H1 (cell line): ENCODE data around the gene NCBP1. TPM values are rescaled to one million over a fixed set of nuclear protein-coding genes. Genes with fewer than 3 reads are reported as not detected.

Source experiments
- BRCA1 ChIP-seq: IDR thresholded peaks from 2 replicates; pipeline ENCODE4 v1.6.1; 2012; ENCODE audit warnings: low read depth, low read length, improper control_type of control experiment
- CHD2 ChIP-seq: IDR thresholded peaks from 2 replicates; pipeline ENCODE4 v1.6.1; 2012; ENCODE audit warnings: low read length, improper control_type of control experiment
- CREB1 ChIP-seq: IDR thresholded peaks from 2 replicates; pipeline ENCODE4 v1.6.1; 2012; ENCODE audit warnings: inconsistent platforms
- EGR1 ChIP-seq: IDR thresholded peaks from 2 replicates; pipeline ENCODE4 v1.6.1; 2011; ENCODE audit warnings: low read depth, low read length, borderline replicate concordance
- EP300 ChIP-seq, 2 experiments: IDR thresholded peaks; 1 replicate in 1 of 2; 2 replicates in 1 of 2; pipeline ENCODE4 v1.6.1; 2011 to 2012; ENCODE audit warnings: low read depth in 2 of 2, low read length in 2 of 2, mild to moderate bottlenecking in 2 of 2, borderline replicate concordance in 1 of 2, inconsistent platforms in 1 of 2, moderate library complexity in 1 of 2
- FOSL1 ChIP-seq: IDR thresholded peaks from 2 replicates; pipeline ENCODE4 v1.6.1; 2011; ENCODE audit warnings: mild to moderate bottlenecking, low read depth, low read length, moderate library complexity; ENCODE audit not compliant: insufficient read depth
- HDAC6 ChIP-seq: IDR thresholded peaks from one replicate; pipeline ENCODE4 v1.7.1; 2012; ENCODE audit warnings: low read depth, mild to moderate bottlenecking, inconsistent platforms, low read length, moderate library complexity
- KDM5A ChIP-seq: fragments of 200-600 bp; IDR thresholded peaks from 2 replicates; pipeline ENCODE4 v1.7.1; 2012; ENCODE audit warnings: mild to moderate bottlenecking, low read length, inconsistent platforms, mixed read lengths
- PHF8 ChIP-seq: fragments of 200-600 bp; sonication (generic); conservative IDR thresholded peaks from 2 replicates; pipeline ENCODE4 v1.7.1; 2012; ENCODE audit warnings: low read depth, mild to moderate bottlenecking, inconsistent platforms, low read length, moderate library complexity
- POLR2AphosphoS5 ChIP-seq: IDR thresholded peaks from 2 replicates; pipeline ENCODE4 v1.6.1; 2011; ENCODE audit warnings: low read depth, low read length
- POU5F1 ChIP-seq: IDR thresholded peaks from 2 replicates; pipeline ENCODE4 v1.6.1; 2011; ENCODE audit warnings: low read depth, mild to moderate bottlenecking, low read length, moderate library complexity
- RFX5 ChIP-seq: IDR thresholded peaks from 2 replicates; pipeline ENCODE4 v1.6.1; 2011; ENCODE audit warnings: low read depth, low read length, improper control_type of control experiment, borderline replicate concordance
- SAP30 ChIP-seq: fragments of 300-600 bp; sonication (generic); IDR thresholded peaks from 2 replicates; pipeline ENCODE4 v1.7.1; 2012; ENCODE audit warnings: low read length, moderate library complexity, mild to moderate bottlenecking, inconsistent platforms; ENCODE audit not compliant: insufficient read depth, insufficient replicate concordance
- SIX5 ChIP-seq: IDR thresholded peaks from 2 replicates; pipeline ENCODE4 v1.6.1; 2011; ENCODE audit warnings: mild to moderate bottlenecking, low read depth, low read length
- SP4 ChIP-seq: IDR thresholded peaks from 2 replicates; pipeline ENCODE4 v1.6.1; 2012; ENCODE audit warnings: low read length, inconsistent platforms
- SRF ChIP-seq: IDR thresholded peaks from 2 replicates; pipeline ENCODE4 v1.6.1; 2011; ENCODE audit warnings: mild to moderate bottlenecking, low read depth, low read length, moderate library complexity
- TAF7 ChIP-seq: optimal IDR thresholded peaks from 2 replicates; pipeline ENCODE3; 2011; ENCODE audit warnings: low read depth, mild to moderate bottlenecking, inconsistent platforms, low read length, moderate library complexity, borderline replicate concordance
- TBP ChIP-seq: IDR thresholded peaks from 2 replicates; pipeline ENCODE4 v1.6.1; 2011; ENCODE audit warnings: low read depth, low read length, improper control_type of control experiment
- YY1 ChIP-seq: IDR thresholded peaks from 2 replicates; pipeline ENCODE4 v1.6.1; 2011; ENCODE audit warnings: low read depth, mild to moderate bottlenecking, low read length
- ZNF274 ChIP-seq: IDR thresholded peaks from 2 replicates; pipeline ENCODE4 v1.7.0; 2012; ENCODE audit warnings: low read length, borderline replicate concordance; ENCODE audit errors: extremely low read depth
- polyA plus RNA-seq, 7 experiments: library from polyadenylated mRNA; depleted of rRNA in 3 of 7; stranded (reverse) in 5 of 7; unstranded in 2 of 7; fragments of >200 nt in 5 of 7; fragments of 200-250 nt in 2 of 7; gene quantifications; 1 replicate in 5 of 7; 2 replicates in 1 of 7; 4 replicates in 1 of 7; pipeline versions ENCODE4 v1.2.1 to v1.2.3, GENCODE V29; 2011 to 2013; ENCODE audit warnings: missing spikeins in 2 of 7, mixed read lengths in 2 of 7
- total RNA-seq: library from RNA; stranded (reverse); fragmentation: NEBNext Ultra II Directional; extraction: Animal tissue kit (Norgen Biotek cat#: 25700); gene quantifications from 2 replicates; pipeline ENCODE4 v1.2.1, GENCODE V29; 2021
- TF ChIP-seq, protein P1 (sequence below): IDR thresholded peaks from 2 replicates; pipeline ENCODE4 v1.6.1; 2011; ENCODE audit warnings: low read length, improper control_type of control experiment
- TF ChIP-seq, protein P2 (sequence below): IDR thresholded peaks from 2 replicates; pipeline ENCODE4 v1.6.1; 2012; ENCODE audit warnings: inconsistent platforms
- TF ChIP-seq, protein P3 (sequence below): IDR thresholded peaks from 2 replicates; pipeline ENCODE4 v1.6.1; 2012; ENCODE audit warnings: low read length, inconsistent platforms
- TF ChIP-seq, protein P4 (sequence below): IDR thresholded peaks from 2 replicates; pipeline ENCODE4 v1.6.1; 2012; ENCODE audit warnings: inconsistent platforms

NCBP1 gene
- total and polyA plus RNA-seq, 2 of the 8 experiments (the other 6 are each of a cell fraction or from before 2014, with no cell fraction given): 14.7 to 54.0 TPM

DNA sequence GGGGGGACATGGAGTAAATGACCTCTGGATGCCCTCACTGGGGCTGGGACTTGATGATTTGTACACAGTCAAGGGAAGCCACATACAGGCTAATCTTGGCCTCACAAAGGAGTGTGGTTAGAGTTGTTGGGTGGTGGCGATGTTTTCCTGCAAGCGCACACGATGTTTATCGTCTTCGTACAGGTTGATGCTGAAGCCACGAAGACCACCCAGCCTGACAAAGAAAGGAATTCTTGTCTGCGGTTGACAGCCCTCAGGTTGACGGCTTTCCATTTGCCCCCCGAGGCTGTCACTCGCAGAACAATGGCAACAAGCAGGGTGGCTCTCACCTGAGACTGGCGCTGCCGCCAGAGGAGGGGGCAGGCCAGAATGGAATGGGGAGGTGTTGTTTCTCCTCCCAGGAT is 77.6 kb downstream of the NCBP1 start (continued):
- TF ChIP-seq, protein P1, sequence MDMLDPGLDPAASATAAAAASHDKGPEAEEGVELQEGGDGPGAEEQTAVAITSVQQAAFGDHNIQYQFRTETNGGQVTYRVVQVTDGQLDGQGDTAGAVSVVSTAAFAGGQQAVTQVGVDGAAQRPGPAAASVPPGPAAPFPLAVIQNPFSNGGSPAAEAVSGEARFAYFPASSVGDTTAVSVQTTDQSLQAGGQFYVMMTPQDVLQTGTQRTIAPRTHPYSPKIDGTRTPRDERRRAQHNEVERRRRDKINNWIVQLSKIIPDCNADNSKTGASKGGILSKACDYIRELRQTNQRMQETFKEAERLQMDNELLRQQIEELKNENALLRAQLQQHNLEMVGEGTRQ: no peak
- TF ChIP-seq, protein P2, sequence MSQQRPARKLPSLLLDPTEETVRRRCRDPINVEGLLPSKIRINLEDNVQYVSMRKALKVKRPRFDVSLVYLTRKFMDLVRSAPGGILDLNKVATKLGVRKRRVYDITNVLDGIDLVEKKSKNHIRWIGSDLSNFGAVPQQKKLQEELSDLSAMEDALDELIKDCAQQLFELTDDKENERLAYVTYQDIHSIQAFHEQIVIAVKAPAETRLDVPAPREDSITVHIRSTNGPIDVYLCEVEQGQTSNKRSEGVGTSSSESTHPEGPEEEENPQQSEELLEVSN: no peak
- TF ChIP-seq POU5F1 (no peak), YY1 (no peak), FOSL1 (no peak), CREB1 (no peak), ZNF274 (no peak), BRCA1 (no peak), SAP30 (no peak), TAF7 (no peak), KDM5A (no peak), TBP (no peak), EGR1 (no peak), CHD2 (no peak), RFX5 (no peak), PHF8 (no peak), POLR2AphosphoS5 (no peak), SIX5 (no peak), SRF (no peak), HDAC6 (no peak), SP4 (no peak), EP300 (IDR thresholded peaks at IDR 0.05; ENCODE audit: borderline replicate concordance in 1 of 2, low read depth in 2 of 2, low read length in 2 of 2) (no peak)
- TF ChIP-seq, protein P3, sequence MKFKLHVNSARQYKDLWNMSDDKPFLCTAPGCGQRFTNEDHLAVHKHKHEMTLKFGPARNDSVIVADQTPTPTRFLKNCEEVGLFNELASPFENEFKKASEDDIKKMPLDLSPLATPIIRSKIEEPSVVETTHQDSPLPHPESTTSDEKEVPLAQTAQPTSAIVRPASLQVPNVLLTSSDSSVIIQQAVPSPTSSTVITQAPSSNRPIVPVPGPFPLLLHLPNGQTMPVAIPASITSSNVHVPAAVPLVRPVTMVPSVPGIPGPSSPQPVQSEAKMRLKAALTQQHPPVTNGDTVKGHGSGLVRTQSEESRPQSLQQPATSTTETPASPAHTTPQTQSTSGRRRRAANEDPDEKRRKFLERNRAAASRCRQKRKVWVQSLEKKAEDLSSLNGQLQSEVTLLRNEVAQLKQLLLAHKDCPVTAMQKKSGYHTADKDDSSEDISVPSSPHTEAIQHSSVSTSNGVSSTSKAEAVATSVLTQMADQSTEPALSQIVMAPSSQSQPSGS: no peak
- TF ChIP-seq, protein P4, sequence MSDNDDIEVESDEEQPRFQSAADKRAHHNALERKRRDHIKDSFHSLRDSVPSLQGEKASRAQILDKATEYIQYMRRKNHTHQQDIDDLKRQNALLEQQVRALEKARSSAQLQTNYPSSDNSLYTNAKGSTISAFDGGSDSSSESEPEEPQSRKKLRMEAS: 0 out of 2 replicates have a peak, but pooled peaks have one; percentile 32
